Gastrocnemius medialis (tissue), 4 donors: ENCODE results near the gene APOD. TPM values are rescaled to one million over a fixed set of nuclear protein-coding genes. Genes with fewer than 3 reads are reported as not detected.

Experiments
- ATAC-seq, 2 donors: fragments of 150-250 bp; one replicate each; pipeline ENCODE4 v1.9.1; 2016
- DNase-seq, 2 donors: peaks; one replicate each; pipeline ENCODE4 v3.0.0-alpha.2; 2019
- H3K27ac ChIP-seq, 4 donors: fragments of 200-600 bp; sonication (generic); 1 replicate in 1 of 4; 2 replicates in 3 of 4; pipeline ENCODE4 v1.5.1; 2016 to 2018; ENCODE audit warnings: mild to moderate bottlenecking in 2 of 4, moderate library complexity in 1 of 4
- H3K27me3 ChIP-seq, 3 donors: fragments of 200-600 bp; sonication (generic) in 2 of 3; 1 replicate in 1 of 3; 2 replicates in 2 of 3; pipeline versions ENCODE4 v1.5.1 to v1.6.0; 2016 to 2019; ENCODE audit warnings: mild to moderate bottlenecking in 1 of 3, moderate library complexity in 1 of 3
- H3K36me3 ChIP-seq, 2 donors: fragments of 200-600 bp; sonication (generic) in 1 of 2; one replicate each; pipeline ENCODE4 v1.5.1; 2017 to 2018
- H3K4me1 ChIP-seq, 2 donors: fragments of 200-600 bp; sonication (generic) in 1 of 2; one replicate each; pipeline ENCODE4 v1.5.1; 2016 to 2017; ENCODE audit warnings: mild to moderate bottlenecking in 2 of 2
- H3K4me3 ChIP-seq, 4 donors: fragments of 200-600 bp; sonication (generic) in 3 of 4; 1 replicate in 1 of 4; 2 replicates in 3 of 4; pipeline ENCODE4 v1.5.1; 2016 to 2019; ENCODE audit warnings: mild to moderate bottlenecking in 2 of 4
- H3K9me3 ChIP-seq, 3 donors: fragments of 200-600 bp; sonication (generic) in 2 of 3; 1 replicate in 1 of 3; 2 replicates in 2 of 3; pipeline ENCODE4 v1.5.1; 2016 to 2019
- POLR2A ChIP-seq, 2 donors: fragments of 450-650 bp; IDR thresholded peaks; one replicate each; pipeline ENCODE4 v1.6.1; 2017; ENCODE audit warnings: antibody characterized with exemption in 2 of 2, mild to moderate bottlenecking in 2 of 2, moderate library complexity in 2 of 2
- in situ Hi-C, 4 donors: fragments of 200-750 bp; cut with MboI; loops; one replicate each; pipeline versions ENCODE4 v1.15.0 to v1.8.0; 2017; ENCODE audit warnings: low sequenced_read_pairs in 4 of 4
- intact Hi-C: fragments of 100-400 bp; cut with DNase I; formaldehyde crosslinking; loops from one replicate; pipeline ENCODE4 v1.15.1; 2023; ENCODE audit warnings: low total_unique reads
- total RNA-seq, 4 donors: library from RNA; depleted of rRNA; stranded (reverse); fragments of >200 nt; gene quantifications; one replicate each; pipeline versions ENCODE4 v1.1.0 to v1.2.3, GENCODE V29; 2016
- TF ChIP-seq, protein P1 (sequence below), 5 experiments: fragments of 450-650 bp in 3 of 5; fragments of 200-600 bp in 2 of 5; sonication (generic) in 2 of 5; IDR thresholded peaks in 4 of 5; conservative IDR thresholded peaks in 1 of 5; 1 replicate in 4 of 5; 2 replicates in 1 of 5; pipeline ENCODE4 v1.5.1; 2016 to 2019; ENCODE audit warnings: antibody characterized with exemption in 5 of 5, mild to moderate bottlenecking in 3 of 5, moderate library complexity in 3 of 5

Gene APOD
- total RNA-seq, 4 donors from 2014 or later, result 602 to 801 (median 626) TPM

DNA sequence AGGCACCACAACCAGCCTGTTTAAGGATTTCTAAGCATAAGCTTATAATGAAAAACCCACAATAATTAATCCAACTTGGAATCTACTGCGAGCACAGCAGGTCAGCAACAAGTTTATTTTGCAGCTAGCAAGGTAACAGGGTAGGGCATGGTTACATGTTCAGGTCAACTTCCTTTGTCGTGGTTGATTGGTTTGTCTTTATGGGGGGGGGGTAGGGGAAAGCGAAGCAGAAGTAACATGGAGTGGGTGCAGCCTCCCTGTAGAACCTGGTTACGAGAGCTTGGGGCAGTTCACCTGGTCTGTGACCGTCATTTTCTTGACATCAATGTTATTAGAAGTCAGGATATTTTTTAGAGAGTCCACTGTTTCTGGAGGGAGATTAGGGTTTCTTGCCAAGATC lies 15.1 kb downstream of the APOD start:
- DNase-seq (no peak), ATAC-seq (no peak)
- Histone ChIP-seq H3K36me3 (no peaks in the 10 kb centered on the region), H3K4me3 (no peak overlapping the region), H3K27me3 (no peaks in the 10 kb centered on the region), H3K27ac (no peak overlapping the region), H3K4me1 (peaks cover 3 to 13% of the 10 kb centered on the region in 2 donors), H3K9me3 (no peaks in the 10 kb centered on the region)
- intact Hi-C loops (no loop called here), in situ Hi-C loops (loop anchor here in 1 of 4 donors (25.0 kb wide), 1 partner anchor 269 kb away; no protein-coding TSS in a partner anchor)
- TF ChIP-seq POLR2A (IDR thresholded peaks at IDR 0.05), result no peak
- TF ChIP-seq, protein P1, sequence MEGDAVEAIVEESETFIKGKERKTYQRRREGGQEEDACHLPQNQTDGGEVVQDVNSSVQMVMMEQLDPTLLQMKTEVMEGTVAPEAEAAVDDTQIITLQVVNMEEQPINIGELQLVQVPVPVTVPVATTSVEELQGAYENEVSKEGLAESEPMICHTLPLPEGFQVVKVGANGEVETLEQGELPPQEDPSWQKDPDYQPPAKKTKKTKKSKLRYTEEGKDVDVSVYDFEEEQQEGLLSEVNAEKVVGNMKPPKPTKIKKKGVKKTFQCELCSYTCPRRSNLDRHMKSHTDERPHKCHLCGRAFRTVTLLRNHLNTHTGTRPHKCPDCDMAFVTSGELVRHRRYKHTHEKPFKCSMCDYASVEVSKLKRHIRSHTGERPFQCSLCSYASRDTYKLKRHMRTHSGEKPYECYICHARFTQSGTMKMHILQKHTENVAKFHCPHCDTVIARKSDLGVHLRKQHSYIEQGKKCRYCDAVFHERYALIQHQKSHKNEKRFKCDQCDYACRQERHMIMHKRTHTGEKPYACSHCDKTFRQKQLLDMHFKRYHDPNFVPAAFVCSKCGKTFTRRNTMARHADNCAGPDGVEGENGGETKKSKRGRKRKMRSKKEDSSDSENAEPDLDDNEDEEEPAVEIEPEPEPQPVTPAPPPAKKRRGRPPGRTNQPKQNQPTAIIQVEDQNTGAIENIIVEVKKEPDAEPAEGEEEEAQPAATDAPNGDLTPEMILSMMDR (IDR thresholded peaks at IDR 0.05 in 4 of 5, conservative IDR thresholded peaks at IDR 0.05 in 1 of 5), result no peak

DNA sequence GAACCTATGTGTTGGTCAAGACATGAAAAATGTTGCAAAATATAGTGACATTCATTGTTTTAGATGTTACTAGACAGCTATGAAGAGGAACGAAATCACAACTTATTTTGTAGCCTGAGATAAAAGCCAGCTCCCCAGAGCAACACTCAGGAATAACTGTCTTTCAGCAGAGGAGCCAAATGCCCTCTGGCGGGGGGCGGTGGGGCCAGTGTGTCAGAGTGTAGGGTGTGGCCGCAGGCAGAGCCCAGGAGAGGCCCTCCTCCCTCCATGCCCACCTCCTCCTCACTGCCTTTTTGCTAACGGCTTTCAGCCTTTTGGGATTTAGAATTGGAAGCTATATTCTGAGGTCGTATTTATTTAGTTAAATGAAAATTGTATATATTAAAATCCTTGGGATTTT lies 16.9 kb downstream of the APOD start:
- no peak for ATAC-seq
- intact Hi-C loops (no loop called here), in situ Hi-C loops (loop anchor here in 1 of 4 donors (25.0 kb wide), 1 partner anchor 271 kb away; no protein-coding TSS in a partner anchor)

DNA sequence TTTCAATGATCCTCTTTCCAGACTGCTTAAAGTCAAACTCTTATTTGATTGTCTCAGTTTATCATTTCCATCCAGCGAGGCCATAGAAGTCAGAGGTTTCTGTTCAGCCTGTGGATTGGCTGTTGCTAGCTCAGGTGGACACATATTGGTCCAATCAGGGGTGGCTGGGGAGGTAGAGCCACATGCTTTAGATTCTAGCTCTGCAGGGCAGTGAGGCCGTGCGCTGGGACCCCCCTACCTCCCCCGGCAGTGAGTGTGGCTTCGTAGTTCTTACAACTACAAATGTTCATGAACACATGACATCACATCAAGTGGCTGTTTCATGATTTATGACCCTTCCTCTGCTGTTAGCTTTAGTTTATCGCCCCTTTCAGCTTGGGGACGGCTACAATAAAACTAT lies 18.0 kb downstream of the APOD start:
- intact Hi-C loops, result no loop called here
- Histone ChIP-seq H3K4me1 (peaks cover 0 to under 1% of the 10 kb centered on the region in 2 donors), H3K27ac (no peak overlapping the region), H3K4me3 (no peak overlapping the region), H3K9me3 (no peaks in the 10 kb centered on the region), H3K27me3 (no peaks in the 10 kb centered on the region), H3K36me3 (no peaks in the 10 kb centered on the region)
- TF ChIP-seq POLR2A (IDR thresholded peaks at IDR 0.05), result no peak
- TF ChIP-seq, protein P1 (IDR thresholded peaks at IDR 0.05 in 4 of 5, conservative IDR thresholded peaks at IDR 0.05 in 1 of 5), result no peak
- ATAC-seq (no peak), DNase-seq (no peak)
- in situ Hi-C loops, result loop anchor here in 1 of 4 donors (25.0 kb wide), 1 partner anchor 272 kb away; no protein-coding TSS in a partner anchor

More for the DNA sequence above, 16.9 kb downstream of the APOD start:
- H3K9me3 ChIP-seq, result no peaks in the 10 kb centered on the region
- peaks cover 0 to 3% of the 10 kb centered on the region in 2 donors for H3K4me1 ChIP-seq
- no peaks in the 10 kb centered on the region for H3K36me3 ChIP-seq
- TF ChIP-seq POLR2A (IDR thresholded peaks at IDR 0.05), result no peak
- TF ChIP-seq, protein P1 (IDR thresholded peaks at IDR 0.05 in 4 of 5, conservative IDR thresholded peaks at IDR 0.05 in 1 of 5), result no peak
- H3K27ac ChIP-seq, result no peak overlapping the region
- no peak overlapping the region for H3K4me3 ChIP-seq
- H3K27me3 ChIP-seq, result no peaks in the 10 kb centered on the region
- no peak for DNase-seq

DNA sequence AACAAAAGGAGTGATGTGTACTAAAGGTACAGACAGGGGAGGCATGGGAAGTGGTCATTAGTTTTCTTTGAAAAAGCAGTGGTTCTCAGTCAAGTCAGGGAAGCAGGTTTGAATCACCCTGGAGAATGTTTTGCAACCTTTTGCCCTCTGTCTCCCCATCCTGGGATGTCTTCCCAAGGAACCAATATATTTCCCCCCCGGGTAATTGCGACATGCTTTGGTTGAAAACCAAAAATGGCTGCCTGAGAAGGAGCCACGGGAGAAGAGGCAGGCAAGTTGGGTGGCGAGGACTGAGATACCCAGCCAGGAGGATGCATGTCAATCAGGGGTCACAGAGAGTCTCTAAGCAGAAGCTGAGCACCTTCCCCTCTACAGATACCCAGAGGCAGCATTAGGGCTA lies 20.4 kb downstream of the APOD start:
- intact Hi-C loops, result no loop called here
- H3K9me3 ChIP-seq, result no peaks in the 10 kb centered on the region
- in situ Hi-C loops, result loop anchor here in 1 of 4 donors (25.0 kb wide), 1 partner anchor 274 kb away; no protein-coding TSS in a partner anchor

More for the DNA sequence above, 20.4 kb downstream of the APOD start:
- DNase-seq (no peak), ATAC-seq (no peak)
- no peak overlapping the region for H3K27ac ChIP-seq
- no peaks in the 10 kb centered on the region for H3K36me3 ChIP-seq
- no peaks in the 10 kb centered on the region for H3K27me3 ChIP-seq
- H3K4me1 ChIP-seq, result peaks cover 17 to 24% of the 10 kb centered on the region in 2 donors
- no peak overlapping the region for H3K4me3 ChIP-seq
- TF ChIP-seq, protein P1 (IDR thresholded peaks at IDR 0.05 in 4 of 5, conservative IDR thresholded peaks at IDR 0.05 in 1 of 5), result no peak
- TF ChIP-seq POLR2A (IDR thresholded peaks at IDR 0.05), result no peak
